Measurements from ENCODE around the gene EPAS1.

DNA sequence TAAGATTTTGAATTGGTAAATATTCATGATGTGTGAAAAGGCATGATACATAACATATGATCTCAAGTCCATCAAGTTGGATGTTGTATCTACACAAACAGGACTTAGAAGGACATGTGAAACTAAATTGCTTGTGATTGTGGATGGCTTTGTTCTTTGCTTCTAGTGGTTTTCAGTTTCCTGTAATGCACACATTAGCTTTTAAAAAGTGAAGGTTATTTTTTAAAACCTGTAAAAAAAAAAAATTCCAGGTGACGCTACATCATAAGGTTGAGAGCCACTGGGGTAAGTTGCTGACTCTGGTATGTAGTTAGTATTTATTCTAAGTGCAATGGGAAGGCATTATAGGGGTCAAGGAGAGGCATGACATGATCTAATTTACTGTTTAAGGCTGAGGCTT lies 133.8 kb downstream of the EPAS1 start:
- TF ChIP-seq, protein P1, sequence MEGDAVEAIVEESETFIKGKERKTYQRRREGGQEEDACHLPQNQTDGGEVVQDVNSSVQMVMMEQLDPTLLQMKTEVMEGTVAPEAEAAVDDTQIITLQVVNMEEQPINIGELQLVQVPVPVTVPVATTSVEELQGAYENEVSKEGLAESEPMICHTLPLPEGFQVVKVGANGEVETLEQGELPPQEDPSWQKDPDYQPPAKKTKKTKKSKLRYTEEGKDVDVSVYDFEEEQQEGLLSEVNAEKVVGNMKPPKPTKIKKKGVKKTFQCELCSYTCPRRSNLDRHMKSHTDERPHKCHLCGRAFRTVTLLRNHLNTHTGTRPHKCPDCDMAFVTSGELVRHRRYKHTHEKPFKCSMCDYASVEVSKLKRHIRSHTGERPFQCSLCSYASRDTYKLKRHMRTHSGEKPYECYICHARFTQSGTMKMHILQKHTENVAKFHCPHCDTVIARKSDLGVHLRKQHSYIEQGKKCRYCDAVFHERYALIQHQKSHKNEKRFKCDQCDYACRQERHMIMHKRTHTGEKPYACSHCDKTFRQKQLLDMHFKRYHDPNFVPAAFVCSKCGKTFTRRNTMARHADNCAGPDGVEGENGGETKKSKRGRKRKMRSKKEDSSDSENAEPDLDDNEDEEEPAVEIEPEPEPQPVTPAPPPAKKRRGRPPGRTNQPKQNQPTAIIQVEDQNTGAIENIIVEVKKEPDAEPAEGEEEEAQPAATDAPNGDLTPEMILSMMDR (IDR thresholded peaks at IDR 0.05), result no peak
- no peak for TF ChIP-seq POLR2A (IDR thresholded peaks at IDR 0.05)
- no peak for TF ChIP-seq POLR2AphosphoS5 (IDR thresholded peaks at IDR 0.05)

All from breast epithelium (tissue), 3 donors.